ENCODE measurements around the gene UBE2K.

DNA sequence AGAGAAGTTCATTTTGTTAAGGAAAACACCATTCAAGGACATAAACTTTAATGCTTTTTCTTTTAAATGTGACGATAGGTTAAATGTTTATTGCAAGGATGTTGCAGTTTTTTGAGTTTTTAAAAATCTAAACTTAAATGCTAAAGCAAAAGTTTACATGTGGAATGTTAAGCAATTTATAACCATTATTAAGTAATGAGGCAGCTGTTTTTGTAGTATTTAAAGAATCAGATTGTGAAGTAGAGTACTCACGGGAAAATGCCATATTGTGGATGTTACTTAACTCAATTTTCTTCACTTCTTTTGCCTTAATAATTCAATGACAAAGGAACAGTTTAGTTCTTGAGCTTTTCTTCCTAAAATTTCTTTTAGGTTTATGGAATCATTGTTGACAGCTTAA, 43.5 kb downstream of the UBE2K start:
- TF ChIP-seq POLR2AphosphoS5 (IDR thresholded peaks at IDR 0.05; ENCODE audit: low read depth, low read length): no peak
- TF ChIP-seq, protein P1, sequence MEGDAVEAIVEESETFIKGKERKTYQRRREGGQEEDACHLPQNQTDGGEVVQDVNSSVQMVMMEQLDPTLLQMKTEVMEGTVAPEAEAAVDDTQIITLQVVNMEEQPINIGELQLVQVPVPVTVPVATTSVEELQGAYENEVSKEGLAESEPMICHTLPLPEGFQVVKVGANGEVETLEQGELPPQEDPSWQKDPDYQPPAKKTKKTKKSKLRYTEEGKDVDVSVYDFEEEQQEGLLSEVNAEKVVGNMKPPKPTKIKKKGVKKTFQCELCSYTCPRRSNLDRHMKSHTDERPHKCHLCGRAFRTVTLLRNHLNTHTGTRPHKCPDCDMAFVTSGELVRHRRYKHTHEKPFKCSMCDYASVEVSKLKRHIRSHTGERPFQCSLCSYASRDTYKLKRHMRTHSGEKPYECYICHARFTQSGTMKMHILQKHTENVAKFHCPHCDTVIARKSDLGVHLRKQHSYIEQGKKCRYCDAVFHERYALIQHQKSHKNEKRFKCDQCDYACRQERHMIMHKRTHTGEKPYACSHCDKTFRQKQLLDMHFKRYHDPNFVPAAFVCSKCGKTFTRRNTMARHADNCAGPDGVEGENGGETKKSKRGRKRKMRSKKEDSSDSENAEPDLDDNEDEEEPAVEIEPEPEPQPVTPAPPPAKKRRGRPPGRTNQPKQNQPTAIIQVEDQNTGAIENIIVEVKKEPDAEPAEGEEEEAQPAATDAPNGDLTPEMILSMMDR (CRISPR knock-in tag; IDR thresholded peaks at IDR 0.05): no peak
- no peak for TF ChIP-seq FOSL2 (CRISPR knock-in tag; IDR thresholded peaks at IDR 0.05)
- no peak for TF ChIP-seq PHF20 (CRISPR knock-in tag; IDR thresholded peaks at IDR 0.05)

All from HepG2 (cell line).